ENCODE measurements around the gene CD55.

CD55 gene

DNA sequence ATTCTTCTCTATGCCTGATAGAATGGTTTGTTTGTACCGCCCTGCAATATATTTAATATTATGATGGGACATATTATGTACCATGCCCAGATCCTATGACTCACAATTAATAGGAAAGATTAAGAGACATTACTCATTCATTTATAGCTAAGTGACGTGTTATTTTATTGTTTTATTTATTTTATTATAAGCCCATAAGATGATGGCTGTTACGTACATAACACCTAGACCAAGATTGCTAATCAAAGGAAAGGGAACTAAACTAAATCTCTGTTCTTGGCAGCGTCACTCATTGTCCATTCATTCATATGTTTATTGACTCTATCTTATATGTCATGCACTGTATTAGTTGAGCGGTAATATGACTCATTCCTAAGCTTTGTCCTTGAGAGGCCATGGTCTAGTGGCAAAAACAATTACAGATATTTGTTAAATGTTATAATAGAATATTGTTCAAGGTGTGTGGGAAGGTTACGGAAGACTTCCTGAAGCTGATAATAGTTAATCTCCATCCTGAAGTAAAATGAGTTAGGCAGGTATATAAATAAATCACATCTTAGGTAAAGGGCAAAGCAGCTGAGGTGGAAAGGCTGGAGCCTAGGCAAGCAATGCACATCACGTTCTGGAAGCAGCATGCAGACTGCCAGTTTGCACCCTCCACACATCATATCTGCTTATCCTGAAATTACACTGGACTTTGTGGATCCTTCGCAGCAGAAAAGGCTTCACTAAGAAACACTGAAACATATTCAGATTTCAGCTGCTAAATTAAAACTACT is 16.6 kb upstream of the CD55 start:
- TF ChIP-seq, protein P1, sequence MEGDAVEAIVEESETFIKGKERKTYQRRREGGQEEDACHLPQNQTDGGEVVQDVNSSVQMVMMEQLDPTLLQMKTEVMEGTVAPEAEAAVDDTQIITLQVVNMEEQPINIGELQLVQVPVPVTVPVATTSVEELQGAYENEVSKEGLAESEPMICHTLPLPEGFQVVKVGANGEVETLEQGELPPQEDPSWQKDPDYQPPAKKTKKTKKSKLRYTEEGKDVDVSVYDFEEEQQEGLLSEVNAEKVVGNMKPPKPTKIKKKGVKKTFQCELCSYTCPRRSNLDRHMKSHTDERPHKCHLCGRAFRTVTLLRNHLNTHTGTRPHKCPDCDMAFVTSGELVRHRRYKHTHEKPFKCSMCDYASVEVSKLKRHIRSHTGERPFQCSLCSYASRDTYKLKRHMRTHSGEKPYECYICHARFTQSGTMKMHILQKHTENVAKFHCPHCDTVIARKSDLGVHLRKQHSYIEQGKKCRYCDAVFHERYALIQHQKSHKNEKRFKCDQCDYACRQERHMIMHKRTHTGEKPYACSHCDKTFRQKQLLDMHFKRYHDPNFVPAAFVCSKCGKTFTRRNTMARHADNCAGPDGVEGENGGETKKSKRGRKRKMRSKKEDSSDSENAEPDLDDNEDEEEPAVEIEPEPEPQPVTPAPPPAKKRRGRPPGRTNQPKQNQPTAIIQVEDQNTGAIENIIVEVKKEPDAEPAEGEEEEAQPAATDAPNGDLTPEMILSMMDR (IDR thresholded peaks at IDR 0.05; ENCODE audit: control extremely low read depth, extremely low read depth, low read depth, missing control alignments), result no peak
- POLR2A ChIA-PET, result no interaction called here
- CTCF ChIA-PET, result interaction anchor here (0.9 to 1.3 kb wide), 3 partner anchors 16 to 221 kb away, joined by 3 to 4 read pairs (median 3); no protein-coding TSS in a partner anchor
- no peak for DNase-seq (ENCODE audit: extremely low spot score)

DNA sequence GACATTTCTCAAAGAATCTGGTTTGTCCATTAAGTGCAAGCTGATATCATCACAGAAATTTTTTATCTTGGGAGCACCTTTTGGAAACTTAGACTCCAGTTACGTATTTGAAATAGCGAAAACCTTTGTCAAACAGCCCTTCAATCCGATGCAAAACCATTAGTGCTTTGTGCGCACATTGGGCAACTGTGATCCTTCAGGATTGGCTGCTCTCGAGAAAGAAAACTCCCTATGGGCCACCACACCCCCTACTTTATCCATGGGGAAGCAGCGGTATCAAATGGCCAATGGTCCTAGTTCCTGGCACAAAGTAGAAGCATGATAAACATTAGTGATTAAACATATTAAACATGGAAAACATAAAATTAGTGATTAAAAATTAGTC is 16.0 kb upstream of the CD55 start:
- ChIA-PET CTCF (interaction anchor here (1.3 kb wide), 1 partner anchor 16 kb away, joined by 4 read pairs; no protein-coding TSS in a partner anchor), POLR2A (no interaction called here)
- TF ChIP-seq, protein P1 (IDR thresholded peaks at IDR 0.05; ENCODE audit: control extremely low read depth, extremely low read depth, low read depth, missing control alignments), result no peak
- no peak for DNase-seq (ENCODE audit: extremely low spot score)

DNA sequence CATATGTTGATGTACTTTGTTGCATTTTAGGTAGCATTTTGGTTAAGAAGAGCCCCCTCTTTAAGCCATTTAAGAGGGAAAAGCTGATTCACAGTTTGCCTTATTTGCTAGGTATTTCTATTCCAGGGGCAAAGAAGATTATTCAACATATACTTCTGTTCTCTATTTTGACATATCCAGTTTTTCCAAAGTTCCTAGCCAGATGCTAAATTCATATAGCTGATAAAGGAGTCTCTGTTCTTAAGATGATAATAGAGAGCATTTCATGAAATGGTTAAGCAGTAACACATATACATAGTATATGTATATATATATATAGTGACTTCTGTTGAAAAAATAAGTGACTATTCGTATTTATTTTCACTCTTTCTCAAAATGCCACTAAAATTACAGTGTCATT is 15.5 kb upstream of the CD55 start:
- DNase-seq (ENCODE audit: extremely low spot score), result no peak
- ChIA-PET CTCF (no interaction called here), POLR2A (no interaction called here)
- TF ChIP-seq, protein P1 (IDR thresholded peaks at IDR 0.05; ENCODE audit: control extremely low read depth, extremely low read depth, low read depth, missing control alignments), result no peak

DNA sequence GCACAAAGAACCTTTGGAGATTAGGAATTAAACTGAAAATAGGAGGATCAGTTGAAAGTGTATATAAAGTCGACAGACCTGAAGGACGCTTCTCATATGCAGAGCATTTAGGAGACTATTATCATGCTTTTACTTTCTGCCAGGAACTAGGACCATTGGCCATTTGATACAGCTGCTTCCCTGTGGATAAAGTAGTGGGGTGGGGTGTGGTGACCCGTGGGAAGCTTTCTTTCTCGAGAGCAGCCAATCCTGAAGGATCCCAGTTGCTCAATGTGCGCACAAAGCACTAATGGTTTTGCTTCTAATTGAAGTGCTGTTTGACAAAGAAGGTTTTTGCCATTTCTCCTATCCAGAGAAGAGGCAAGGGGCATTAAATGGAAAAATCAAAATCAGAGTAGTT is 14.9 kb upstream of the CD55 start:
- ChIA-PET CTCF (no interaction called here), POLR2A (no interaction called here)
- TF ChIP-seq, protein P1 (IDR thresholded peaks at IDR 0.05; ENCODE audit: control extremely low read depth, extremely low read depth, low read depth, missing control alignments), result no peak
- no peak for DNase-seq (ENCODE audit: extremely low spot score)

DNA sequence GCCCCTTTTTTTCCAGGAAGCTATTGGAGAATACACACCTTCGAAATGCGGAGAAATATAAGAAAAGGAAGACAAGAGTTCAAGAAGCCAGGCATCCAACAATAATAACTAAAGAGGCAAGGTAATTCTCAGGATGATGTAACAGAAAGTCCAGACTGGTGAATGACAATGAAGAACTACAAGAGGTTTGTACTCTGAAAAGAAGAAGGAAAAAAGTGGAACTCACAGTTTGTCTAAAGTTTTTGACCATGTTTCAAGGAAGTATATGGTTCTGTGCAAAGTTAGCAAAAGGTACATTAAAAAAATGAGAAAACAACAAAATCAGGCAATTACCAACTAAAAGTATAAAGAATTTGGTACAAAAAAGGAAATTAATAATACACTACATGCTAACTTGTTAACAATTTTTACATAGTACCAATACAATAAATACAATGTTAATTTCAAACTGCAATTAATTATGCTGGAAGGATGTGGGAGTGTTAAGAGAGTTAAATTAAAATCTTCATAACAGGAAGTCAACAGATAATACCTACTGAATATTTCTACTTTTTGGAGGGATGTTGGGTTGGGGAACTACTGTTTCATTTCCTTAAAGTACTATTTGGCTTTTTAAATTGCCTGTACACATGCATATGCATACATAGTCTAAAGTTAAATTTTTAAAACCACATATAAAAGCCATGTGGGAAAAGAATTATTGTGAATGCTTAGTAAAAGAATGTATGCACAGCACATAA is 12.9 kb upstream of the CD55 start:
- DNase-seq (ENCODE audit: extremely low spot score), result no peak
- ChIA-PET CTCF (interaction anchor here (0.9 kb wide), 1 partner anchor 13 kb away, joined by 3 read pairs; the partner anchor contains the start of gene CD55), POLR2A (no interaction called here)
- TF ChIP-seq, protein P1 (IDR thresholded peaks at IDR 0.05; ENCODE audit: control extremely low read depth, extremely low read depth, low read depth, missing control alignments), result no peak

DNA sequence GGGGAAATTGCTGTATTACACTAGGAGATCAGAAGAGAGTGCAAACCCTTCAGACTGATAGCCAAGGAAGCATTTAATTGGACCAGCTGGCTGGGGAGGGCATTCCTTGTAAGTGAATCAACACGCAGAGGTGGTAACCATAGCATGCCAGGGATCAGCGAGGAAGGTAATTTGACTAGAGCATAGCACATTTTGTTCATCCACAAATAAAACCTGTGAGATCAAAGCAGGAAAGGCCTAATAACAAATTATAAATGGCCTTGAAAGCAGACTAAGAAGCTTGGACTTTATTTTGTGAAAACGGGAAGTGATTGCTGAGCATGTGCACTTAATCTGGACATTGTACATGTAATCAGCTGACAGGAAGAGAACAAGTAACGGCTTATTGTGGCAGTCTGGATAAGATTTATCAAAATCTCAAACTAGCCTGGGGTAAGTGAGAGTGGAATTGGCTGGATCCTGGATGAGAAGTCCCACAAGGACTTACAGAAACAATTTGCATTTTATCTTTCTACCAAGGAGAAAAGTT is 11.7 kb upstream of the CD55 start:
- CTCF ChIA-PET, result interaction anchor here (0.9 to 1.6 kb wide), 2 partner anchors 11 to 182 kb away, joined by 3 read pairs; partner anchors contain the start of gene CD55
- DNase-seq (ENCODE audit: extremely low spot score), result peak; percentile 21

More for the DNA sequence above, 11.7 kb upstream of the CD55 start:
- TF ChIP-seq, protein P1 (IDR thresholded peaks at IDR 0.05; ENCODE audit: control extremely low read depth, extremely low read depth, low read depth, missing control alignments), result no peak
- POLR2A ChIA-PET, result interaction anchor here (0.7 kb wide), 1 partner anchor 12 kb away, joined by 3 read pairs; the partner anchor contains the start of gene CD55
